Hepatocyte (in vitro differentiated cells): ENCODE measurements around the gene LRRC3B. TPM values are rescaled to one million over a fixed set of nuclear protein-coding genes. Genes with fewer than 3 reads are reported as not detected.

Experiments used
- DNase-seq: peaks from one replicate; pipeline ENCODE4 v3.0.0-alpha.2; 2016; ENCODE audit warnings: low spot score
- H2AFZ ChIP-seq: fragments of 200-600 bp; sonication (generic); 2 replicates; pipeline ENCODE4 v1.6.0; 2016; ENCODE audit warnings: antibody characterized with exemption, mild to moderate bottlenecking
- H3K27ac ChIP-seq: fragments of 200-600 bp; sonication (generic); 2 replicates; pipeline ENCODE4 v1.5.1; 2016; ENCODE audit warnings: mild to moderate bottlenecking
- H3K27me3 ChIP-seq: fragments of 200-600 bp; sonication (generic); 2 replicates; pipeline ENCODE4 v1.6.1; 2016
- H3K36me3 ChIP-seq: fragments of 200-600 bp; sonication (generic); replicated peaks from 2 replicates; pipeline ENCODE4 v1.5.1; 2016; ENCODE audit warnings: low read depth; ENCODE audit not compliant: insufficient read depth
- H3K4me1 ChIP-seq: fragments of 200-600 bp; sonication (generic); 2 replicates; pipeline ENCODE4 v1.5.1; 2016; ENCODE audit warnings: mild to moderate bottlenecking, moderate library complexity; ENCODE audit not compliant: insufficient read depth
- H3K4me2 ChIP-seq: fragments of 200-600 bp; sonication (generic); 2 replicates; pipeline ENCODE4 v1.6.0; 2016
- H3K4me3 ChIP-seq: fragments of 200-600 bp; sonication (generic); 2 replicates; pipeline ENCODE4 v1.5.1; 2016; ENCODE audit warnings: mild to moderate bottlenecking
- H3K79me2 ChIP-seq: fragments of 200-600 bp; sonication (generic); 2 replicates; pipeline ENCODE4 v1.6.0; 2017; ENCODE audit warnings: mild to moderate bottlenecking
- H3K9me2 ChIP-seq: fragments of 200-600 bp; sonication (generic); replicated peaks from 2 replicates; pipeline ENCODE4 v1.6.0; 2017; ENCODE audit warnings: mild to moderate bottlenecking; ENCODE audit not compliant: insufficient read depth
- H3K9me3 ChIP-seq: fragments of 200-600 bp; sonication (generic); 2 replicates; pipeline ENCODE4 v1.5.1; 2016; ENCODE audit warnings: low read depth, mild to moderate bottlenecking
- H4K20me1 ChIP-seq: fragments of 200-600 bp; sonication (generic); 2 replicates; pipeline ENCODE4 v1.6.0; 2016; ENCODE audit warnings: mild to moderate bottlenecking; ENCODE audit not compliant: insufficient read depth, poor library complexity, severe bottlenecking
- EZH2 ChIP-seq: fragments of 200-600 bp; sonication (generic); IDR thresholded peaks from 2 replicates; pipeline ENCODE4 v1.6.1; 2016; ENCODE audit warnings: antibody characterized with exemption, mild to moderate bottlenecking, borderline replicate concordance
- EZH2phosphoT487 ChIP-seq: fragments of 200-600 bp; sonication (generic); IDR thresholded peaks from one replicate; pipeline ENCODE4 v1.6.1; 2018; ENCODE audit warnings: antibody characterized with exemption, mild to moderate bottlenecking, low read depth, moderate library complexity; ENCODE audit not compliant: unreplicated experiment, severe bottlenecking
- polyA plus RNA-seq: library from polyadenylated mRNA; unstranded; fragments of >200 nt; fragmentation: Nextera tagmentation; extraction: Ambion mirVana; gene quantifications from 2 replicates; pipeline ENCODE4 v1.2.1, GENCODE V29; 2016
- total RNA-seq: library from RNA; depleted of rRNA; stranded (reverse); fragments of >200 nt; gene quantifications from 2 replicates; pipeline ENCODE4 v1.2.3, GENCODE V29; 2014
- TF ChIP-seq, protein P1 (sequence below): fragments of 200-600 bp; sonication (generic); IDR thresholded peaks from 2 replicates; pipeline ENCODE4 v1.5.1; 2016; ENCODE audit warnings: antibody characterized with exemption, mild to moderate bottlenecking; ENCODE audit not compliant: poor library complexity

Gene LRRC3B
- total and polyA plus RNA-seq, 2 experiments from 2014 or later = 1.7 to 5.9 TPM

DNA sequence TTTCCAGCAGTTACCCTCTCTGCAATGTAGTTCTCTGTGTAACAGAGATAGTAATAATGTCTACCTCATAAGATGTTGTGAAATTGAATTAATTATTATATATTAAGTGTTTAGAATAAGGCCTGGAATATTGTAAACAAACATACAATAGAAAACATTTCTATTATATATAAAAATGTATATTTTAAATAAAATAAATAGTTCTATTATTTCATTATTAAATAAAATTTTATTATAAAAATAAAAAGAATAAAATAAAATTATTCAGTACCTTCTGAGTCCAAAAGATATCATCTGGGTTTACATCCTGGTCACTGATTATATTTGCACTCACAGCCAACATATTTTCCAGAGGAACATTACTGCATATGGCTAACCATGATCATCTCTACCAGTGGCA is 135.4 kb downstream of the LRRC3B start:
- TF ChIP-seq, protein P1, sequence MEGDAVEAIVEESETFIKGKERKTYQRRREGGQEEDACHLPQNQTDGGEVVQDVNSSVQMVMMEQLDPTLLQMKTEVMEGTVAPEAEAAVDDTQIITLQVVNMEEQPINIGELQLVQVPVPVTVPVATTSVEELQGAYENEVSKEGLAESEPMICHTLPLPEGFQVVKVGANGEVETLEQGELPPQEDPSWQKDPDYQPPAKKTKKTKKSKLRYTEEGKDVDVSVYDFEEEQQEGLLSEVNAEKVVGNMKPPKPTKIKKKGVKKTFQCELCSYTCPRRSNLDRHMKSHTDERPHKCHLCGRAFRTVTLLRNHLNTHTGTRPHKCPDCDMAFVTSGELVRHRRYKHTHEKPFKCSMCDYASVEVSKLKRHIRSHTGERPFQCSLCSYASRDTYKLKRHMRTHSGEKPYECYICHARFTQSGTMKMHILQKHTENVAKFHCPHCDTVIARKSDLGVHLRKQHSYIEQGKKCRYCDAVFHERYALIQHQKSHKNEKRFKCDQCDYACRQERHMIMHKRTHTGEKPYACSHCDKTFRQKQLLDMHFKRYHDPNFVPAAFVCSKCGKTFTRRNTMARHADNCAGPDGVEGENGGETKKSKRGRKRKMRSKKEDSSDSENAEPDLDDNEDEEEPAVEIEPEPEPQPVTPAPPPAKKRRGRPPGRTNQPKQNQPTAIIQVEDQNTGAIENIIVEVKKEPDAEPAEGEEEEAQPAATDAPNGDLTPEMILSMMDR = no peak
- no peak for TF ChIP-seq EZH2phosphoT487
- TF ChIP-seq EZH2 = no peak
- Histone ChIP-seq H3K27ac (no peak overlapping the region), H3K4me1 (no peaks in the 10 kb centered on the region), H4K20me1 (no peaks in the 10 kb centered on the region), H3K4me3 (no peak overlapping the region), H3K9me2 (no peaks in the 10 kb centered on the region), H3K79me2 (no peaks in the 10 kb centered on the region), H3K36me3 (no peaks in the 10 kb centered on the region), H2AFZ (no peak overlapping the region), H3K4me2 (no peak overlapping the region), H3K9me3 (no peaks in the 10 kb centered on the region), H3K27me3 (no peaks in the 10 kb centered on the region)
- DNase-seq = no peak
